Spleen (tissue), 11 donors: Measurements from ENCODE around the gene BRAT1. TPM values are rescaled to one million over a fixed set of nuclear protein-coding genes. Genes with fewer than 3 reads are reported as not detected.

ENCODE experiments used
- DNase-seq: peaks from one replicate; pipeline ENCODE4 v3.0.0-alpha.2; 2020
- H3K27ac ChIP-seq, 8 donors: fragments of 200-600 bp; sonication (generic) in 7 of 8; 1 replicate in 4 of 8; 2 replicates in 4 of 8; pipeline versions ENCODE4 v1.5.0 to v1.8.0; 2016 to 2021; ENCODE audit warnings: inconsistent platforms in 4 of 8, mild to moderate bottlenecking in 4 of 8, moderate library complexity in 1 of 8
- H3K27me3 ChIP-seq, 7 donors: fragments of 200-600 bp; sonication (generic) in 6 of 7; replicated peaks in 1 of 7; 1 replicate in 4 of 7; 2 replicates in 3 of 7; pipeline versions ENCODE4 v1.5.0 to v1.8.0; 2016 to 2021; ENCODE audit warnings: inconsistent platforms in 3 of 7, mild to moderate bottlenecking in 1 of 7
- H3K36me3 ChIP-seq, 6 donors: fragments of 200-600 bp; sonication (generic) in 5 of 6; 1 replicate in 4 of 6; 2 replicates in 2 of 6; pipeline versions ENCODE4 v1.5.0 to v1.8.0; 2016 to 2021; ENCODE audit warnings: inconsistent platforms in 2 of 6
- H3K4me1 ChIP-seq, 6 donors: fragments of 200-600 bp; sonication (generic) in 5 of 6; 1 replicate in 3 of 6; 2 replicates in 3 of 6; pipeline versions ENCODE4 v1.5.0 to v1.8.0; 2016 to 2021; ENCODE audit warnings: inconsistent platforms in 3 of 6
- H3K4me3 ChIP-seq, 8 donors: fragments of 200-600 bp; sonication (generic) in 7 of 8; 1 replicate in 4 of 8; 2 replicates in 4 of 8; pipeline versions ENCODE4 v1.5.0 to v1.8.0; 2016 to 2021; ENCODE audit warnings: inconsistent platforms in 4 of 8, mild to moderate bottlenecking in 4 of 8, moderate library complexity in 2 of 8
- H3K9me3 ChIP-seq, 8 donors: fragments of 200-600 bp; sonication (generic) in 7 of 8; 1 replicate in 4 of 8; 2 replicates in 4 of 8; pipeline versions ENCODE4 v1.5.0 to v1.8.0; 2016 to 2021; ENCODE audit warnings: inconsistent platforms in 4 of 8
- POLR2A ChIP-seq, 3 donors: fragments of 450-650 bp; IDR thresholded peaks; one replicate each; pipeline ENCODE4 v1.5.1; 2017; ENCODE audit warnings: antibody characterized with exemption in 3 of 3, mild to moderate bottlenecking in 1 of 3
- POLR2AphosphoS5 ChIP-seq, 3 donors: sonication (generic); formaldehyde crosslinking; IDR thresholded peaks; one replicate each; pipeline ENCODE4 v1.5.1; 2017; ENCODE audit warnings: antibody characterized with exemption in 3 of 3
- WGBS, 5 donors: extraction: QIAGEN DNeasy Blood & Tissue Kit in 3 of 5; methylation state at CpG; one replicate each; pipeline versions ENCODE4 v1.1.5 to v1.1.7; 2013 to 2018; 5-methylcytosine and 5-hydroxymethylcytosine counted together
- intact Hi-C: fragments of 100-400 bp; cut with DNase I; formaldehyde crosslinking; loops from one replicate; pipeline ENCODE4 v1.15.0; 2023; ENCODE audit warnings: low total_unique reads
- polyA plus RNA-seq, 3 donors: library from polyadenylated mRNA; stranded (reverse); fragments of 200-250 nt; gene quantifications; one replicate each; pipeline ENCODE4 v1.2.1, GENCODE V29; 2013
- total RNA-seq, 7 donors: library from RNA; depleted of rRNA in 3 of 7; stranded (reverse); fragments of >200 nt in 3 of 7; fragmentation: NEBNext Ultra II Directional in 4 of 7; extraction: Animal tissue kit (Norgen Biotek cat#: 25700) in 4 of 7; gene quantifications; one replicate each; pipeline versions ENCODE4 v1.1.0 to v1.2.1, GENCODE V29; 2016 to 2021
- TF ChIP-seq, protein P1 (sequence below), 11 experiments: fragments of 200-600 bp in 7 of 11; fragments of 450-650 bp in 4 of 11; sonication (generic) in 4 of 11; IDR thresholded peaks in 8 of 11; conservative IDR thresholded peaks in 3 of 11; 1 replicate in 7 of 11; 2 replicates in 4 of 11; pipeline versions ENCODE4 v1.4.0 to v1.8.0; 2016 to 2021; ENCODE audit warnings: antibody characterized with exemption in 11 of 11, inconsistent platforms in 4 of 11, mild to moderate bottlenecking in 1 of 11
- donor health status: healthy with polysubstance abuse.
- donor health status: DM: no; HTN: no; CAD: no; lungs with moderate emphysema.
- donor health status: DM: no; HTN: no; CAD: no.
- donor health status: Bipolar disorder and iron deficiency.
- donor health status: healthy.
- donor health status: DM: no; HTN: no; CAD: no.
- donor health status: DM: yes; HTN: yes; CAD: no.

Gene BRAT1
- total and polyA plus RNA-seq, 10 donors, result 25.3 to 50.9 (median 33.4) TPM

DNA sequence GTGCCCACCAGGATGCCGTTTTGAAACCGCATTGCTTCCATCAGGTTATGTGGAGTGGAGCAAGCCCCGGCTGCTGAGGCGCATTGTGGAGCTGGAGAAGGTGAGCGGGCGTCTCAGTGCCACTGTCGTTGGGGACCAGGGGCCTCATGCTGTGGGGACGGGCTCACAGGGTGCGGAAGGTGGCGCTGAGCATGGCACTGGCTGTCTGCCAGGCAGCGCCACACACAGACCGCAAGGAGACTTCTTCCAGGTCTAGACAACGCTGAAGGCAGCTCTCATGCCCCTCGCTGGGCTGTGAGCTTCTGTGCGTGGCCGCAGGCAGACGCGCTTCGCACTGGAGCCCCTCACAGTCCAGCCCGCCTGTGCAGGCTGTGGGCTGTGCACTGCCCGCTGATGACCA, 32.5 kb upstream of the BRAT1 start:
- H3K36me3 ChIP-seq, result peaks cover 0 to 78% (median 25%) of the 10 kb centered on the region in 6 donors
- DNase-seq, result no peak
- WGBS, 5 donors, result 92 to 98% (median 95%) methylated on average over 17 to 21 of the region's 21 CpGs
- TF ChIP-seq, protein P1, sequence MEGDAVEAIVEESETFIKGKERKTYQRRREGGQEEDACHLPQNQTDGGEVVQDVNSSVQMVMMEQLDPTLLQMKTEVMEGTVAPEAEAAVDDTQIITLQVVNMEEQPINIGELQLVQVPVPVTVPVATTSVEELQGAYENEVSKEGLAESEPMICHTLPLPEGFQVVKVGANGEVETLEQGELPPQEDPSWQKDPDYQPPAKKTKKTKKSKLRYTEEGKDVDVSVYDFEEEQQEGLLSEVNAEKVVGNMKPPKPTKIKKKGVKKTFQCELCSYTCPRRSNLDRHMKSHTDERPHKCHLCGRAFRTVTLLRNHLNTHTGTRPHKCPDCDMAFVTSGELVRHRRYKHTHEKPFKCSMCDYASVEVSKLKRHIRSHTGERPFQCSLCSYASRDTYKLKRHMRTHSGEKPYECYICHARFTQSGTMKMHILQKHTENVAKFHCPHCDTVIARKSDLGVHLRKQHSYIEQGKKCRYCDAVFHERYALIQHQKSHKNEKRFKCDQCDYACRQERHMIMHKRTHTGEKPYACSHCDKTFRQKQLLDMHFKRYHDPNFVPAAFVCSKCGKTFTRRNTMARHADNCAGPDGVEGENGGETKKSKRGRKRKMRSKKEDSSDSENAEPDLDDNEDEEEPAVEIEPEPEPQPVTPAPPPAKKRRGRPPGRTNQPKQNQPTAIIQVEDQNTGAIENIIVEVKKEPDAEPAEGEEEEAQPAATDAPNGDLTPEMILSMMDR (IDR thresholded peaks at IDR 0.05 in 8 of 11, conservative IDR thresholded peaks at IDR 0.05 in 3 of 11), result no peak
- no peak for TF ChIP-seq POLR2AphosphoS5 (IDR thresholded peaks at IDR 0.05)
- no peak for TF ChIP-seq POLR2A (IDR thresholded peaks at IDR 0.05)
- no peak overlapping the region for H3K4me3 ChIP-seq
- H3K27ac ChIP-seq, result no peak overlapping the region
- intact Hi-C loops, result no loop called here
- H3K27me3 ChIP-seq, result no peaks in the 10 kb centered on the region
- no peaks in the 10 kb centered on the region for H3K4me1 ChIP-seq
- no peaks in the 10 kb centered on the region for H3K9me3 ChIP-seq

DNA sequence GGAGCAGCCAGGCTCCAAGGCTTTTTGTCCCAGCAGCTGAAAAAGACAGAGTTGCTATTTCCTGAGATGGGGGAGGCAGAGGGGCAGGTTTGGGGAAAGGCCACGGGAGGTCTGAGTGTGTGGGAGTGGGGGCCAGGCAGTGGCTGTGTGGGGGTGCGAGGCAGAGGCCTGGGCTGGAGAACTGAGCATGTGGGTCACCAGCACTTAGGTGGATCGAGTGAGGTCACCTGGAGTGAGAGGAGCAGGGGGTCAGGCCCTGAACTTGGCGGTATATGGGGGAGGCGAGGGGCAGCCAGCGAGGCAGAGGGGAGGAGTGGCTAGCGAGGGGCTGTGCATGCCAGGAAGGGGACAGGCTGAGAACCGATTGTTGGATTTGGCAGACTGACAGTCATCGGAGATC, 31.8 kb upstream of the BRAT1 start:
- 85 to 93% (median 87%) methylated on average over 9 of the region's 9 CpGs for WGBS, 5 donors
- peaks cover 0 to 71% (median 19%) of the 10 kb centered on the region in 6 donors for H3K36me3 ChIP-seq
- DNase-seq, result no peak

GRCh38 chr7:2586326-2587020, 31.1 kb upstream of the BRAT1 start:
- TF ChIP-seq POLR2AphosphoS5 (IDR thresholded peaks at IDR 0.05), result peak in 1 of 3 donors; percentile 24
- TF ChIP-seq, protein P1 (IDR thresholded peaks at IDR 0.05 in 8 of 11, conservative IDR thresholded peaks at IDR 0.05 in 3 of 11), result no peak
- no peaks in the 10 kb centered on the region for H3K9me3 ChIP-seq
- no peaks in the 10 kb centered on the region for H3K27me3 ChIP-seq
- H3K27ac ChIP-seq, result no peak overlapping the region
- intact Hi-C loops, result no loop called here
- WGBS, 5 donors, result 87 to 93% (median 92%) methylated on average over 24 of the region's 24 CpGs
- no peak for DNase-seq
- no peaks in the 10 kb centered on the region for H3K4me1 ChIP-seq
- no peak overlapping the region for H3K4me3 ChIP-seq
- peaks cover 0 to 65% (median 16%) of the 10 kb centered on the region in 6 donors for H3K36me3 ChIP-seq

More for the DNA sequence above, 31.8 kb upstream of the BRAT1 start:
- intact Hi-C loops, result no loop called here
- H3K27ac ChIP-seq, result no peak overlapping the region
- no peak for TF ChIP-seq POLR2A (IDR thresholded peaks at IDR 0.05)
- TF ChIP-seq POLR2AphosphoS5 (IDR thresholded peaks at IDR 0.05), result no peak
- TF ChIP-seq, protein P1 (IDR thresholded peaks at IDR 0.05 in 8 of 11, conservative IDR thresholded peaks at IDR 0.05 in 3 of 11), result no peak
- H3K4me3 ChIP-seq, result no peak overlapping the region
- no peaks in the 10 kb centered on the region for H3K27me3 ChIP-seq
- no peaks in the 10 kb centered on the region for H3K9me3 ChIP-seq
- H3K4me1 ChIP-seq, result no peaks in the 10 kb centered on the region

- no peak overlapping the region for H3K27ac ChIP-seq
- WGBS, 5 donors, result 89 to 94% (median 91%) methylated on average over 19 of the region's 19 CpGs
- intact Hi-C loops, result no loop called here
- H3K9me3 ChIP-seq, result no peaks in the 10 kb centered on the region
- H3K4me1 ChIP-seq, result no peaks in the 10 kb centered on the region
- TF ChIP-seq, protein P1 (IDR thresholded peaks at IDR 0.05 in 8 of 11, conservative IDR thresholded peaks at IDR 0.05 in 3 of 11), result no peak
- TF ChIP-seq POLR2A (IDR thresholded peaks at IDR 0.05), result no peak
- no peak for TF ChIP-seq POLR2AphosphoS5 (IDR thresholded peaks at IDR 0.05)
- DNase-seq, result no peak
- peaks cover 0 to 57% (median 16%) of the 10 kb centered on the region in 6 donors for H3K36me3 ChIP-seq
- H3K27me3 ChIP-seq, result no peaks in the 10 kb centered on the region
- no peak overlapping the region for H3K4me3 ChIP-seq
Measured at GRCh38 chr7:2585446-2585845, 30.1 kb upstream of the BRAT1 start.
